Breast epithelium (tissue), 3 donors: ENCODE data around the gene CALHM3.

Source experiments
- CTCF ChIP-seq, 3 donors: fragments of 450-650 bp; IDR thresholded peaks; one replicate each; pipeline ENCODE4 v1.5.1; 2016 to 2017; ENCODE audit warnings: antibody characterized with exemption in 3 of 3, mild to moderate bottlenecking in 3 of 3, moderate library complexity in 3 of 3
- POLR2A ChIP-seq: fragments of 450-650 bp; IDR thresholded peaks from one replicate; pipeline ENCODE4 v1.6.1; 2016; ENCODE audit warnings: antibody characterized with exemption, mild to moderate bottlenecking, moderate library complexity
- POLR2AphosphoS5 ChIP-seq, 3 donors: sonication (generic); formaldehyde crosslinking; IDR thresholded peaks; one replicate each; pipeline ENCODE4 v1.6.1; 2017; ENCODE audit warnings: antibody characterized with exemption in 3 of 3

GRCh38 chr10:103512166-103512565 is 33.1 kb upstream of the CALHM3 start:
- TF ChIP-seq CTCF (IDR thresholded peaks at IDR 0.05) (no peak), POLR2A (no peak), POLR2AphosphoS5 (IDR thresholded peaks at IDR 0.05) (no peak)
